ENCODE results near the gene OR4D1.

GRCh38 chr17:58127846-58128245 lies 20.3 kb upstream of the OR4D1 start:
- TF ChIP-seq, protein P1, sequence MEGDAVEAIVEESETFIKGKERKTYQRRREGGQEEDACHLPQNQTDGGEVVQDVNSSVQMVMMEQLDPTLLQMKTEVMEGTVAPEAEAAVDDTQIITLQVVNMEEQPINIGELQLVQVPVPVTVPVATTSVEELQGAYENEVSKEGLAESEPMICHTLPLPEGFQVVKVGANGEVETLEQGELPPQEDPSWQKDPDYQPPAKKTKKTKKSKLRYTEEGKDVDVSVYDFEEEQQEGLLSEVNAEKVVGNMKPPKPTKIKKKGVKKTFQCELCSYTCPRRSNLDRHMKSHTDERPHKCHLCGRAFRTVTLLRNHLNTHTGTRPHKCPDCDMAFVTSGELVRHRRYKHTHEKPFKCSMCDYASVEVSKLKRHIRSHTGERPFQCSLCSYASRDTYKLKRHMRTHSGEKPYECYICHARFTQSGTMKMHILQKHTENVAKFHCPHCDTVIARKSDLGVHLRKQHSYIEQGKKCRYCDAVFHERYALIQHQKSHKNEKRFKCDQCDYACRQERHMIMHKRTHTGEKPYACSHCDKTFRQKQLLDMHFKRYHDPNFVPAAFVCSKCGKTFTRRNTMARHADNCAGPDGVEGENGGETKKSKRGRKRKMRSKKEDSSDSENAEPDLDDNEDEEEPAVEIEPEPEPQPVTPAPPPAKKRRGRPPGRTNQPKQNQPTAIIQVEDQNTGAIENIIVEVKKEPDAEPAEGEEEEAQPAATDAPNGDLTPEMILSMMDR (conservative IDR thresholded peaks at IDR 0.05; ENCODE audit: low read depth, low read length) = no peak
- no peak for TF ChIP-seq EZH2 (IDR thresholded peaks at IDR 0.05; ENCODE audit: borderline replicate concordance, low read depth, low read length, poor library complexity, severe bottlenecking)
